Gastrocnemius medialis (tissue), 4 donors: Measurements from ENCODE around the gene FNTB. TPM values are rescaled to one million over a fixed set of nuclear protein-coding genes. Genes with fewer than 3 reads are reported as not detected.

ENCODE experiments used
- ATAC-seq, 2 donors: fragments of 150-250 bp; one replicate each; pipeline ENCODE4 v1.9.1; 2016
- DNase-seq, 2 donors: peaks; one replicate each; pipeline ENCODE4 v3.0.0-alpha.2; 2019
- H3K27ac ChIP-seq, 4 donors: fragments of 200-600 bp; sonication (generic); 1 replicate in 1 of 4; 2 replicates in 3 of 4; pipeline ENCODE4 v1.5.1; 2016 to 2018; ENCODE audit warnings: mild to moderate bottlenecking in 2 of 4, moderate library complexity in 1 of 4
- H3K27me3 ChIP-seq, 3 donors: fragments of 200-600 bp; sonication (generic) in 2 of 3; 1 replicate in 1 of 3; 2 replicates in 2 of 3; pipeline versions ENCODE4 v1.5.1 to v1.6.0; 2016 to 2019; ENCODE audit warnings: mild to moderate bottlenecking in 1 of 3, moderate library complexity in 1 of 3
- H3K36me3 ChIP-seq, 2 donors: fragments of 200-600 bp; sonication (generic) in 1 of 2; one replicate each; pipeline ENCODE4 v1.5.1; 2017 to 2018
- H3K4me1 ChIP-seq, 2 donors: fragments of 200-600 bp; sonication (generic) in 1 of 2; one replicate each; pipeline ENCODE4 v1.5.1; 2016 to 2017; ENCODE audit warnings: mild to moderate bottlenecking in 2 of 2
- H3K4me3 ChIP-seq, 4 donors: fragments of 200-600 bp; sonication (generic) in 3 of 4; 1 replicate in 1 of 4; 2 replicates in 3 of 4; pipeline ENCODE4 v1.5.1; 2016 to 2019; ENCODE audit warnings: mild to moderate bottlenecking in 2 of 4
- H3K9me3 ChIP-seq, 3 donors: fragments of 200-600 bp; sonication (generic) in 2 of 3; 1 replicate in 1 of 3; 2 replicates in 2 of 3; pipeline ENCODE4 v1.5.1; 2016 to 2019
- CTCF ChIP-seq, 5 experiments: fragments of 450-650 bp in 3 of 5; fragments of 200-600 bp in 2 of 5; sonication (generic) in 2 of 5; IDR thresholded peaks in 4 of 5; conservative IDR thresholded peaks in 1 of 5; 1 replicate in 4 of 5; 2 replicates in 1 of 5; pipeline ENCODE4 v1.5.1; 2016 to 2019; ENCODE audit warnings: antibody characterized with exemption in 5 of 5, mild to moderate bottlenecking in 3 of 5, moderate library complexity in 3 of 5
- POLR2A ChIP-seq, 2 donors: fragments of 450-650 bp; IDR thresholded peaks; one replicate each; pipeline ENCODE4 v1.6.1; 2017; ENCODE audit warnings: antibody characterized with exemption in 2 of 2, mild to moderate bottlenecking in 2 of 2, moderate library complexity in 2 of 2
- in situ Hi-C, 4 donors: fragments of 200-750 bp; cut with MboI; loops; one replicate each; pipeline versions ENCODE4 v1.15.0 to v1.8.0; 2017; ENCODE audit warnings: low sequenced_read_pairs in 4 of 4
- intact Hi-C: fragments of 100-400 bp; cut with DNase I; formaldehyde crosslinking; loops from one replicate; pipeline ENCODE4 v1.15.1; 2023; ENCODE audit warnings: low total_unique reads
- total RNA-seq, 4 donors: library from RNA; depleted of rRNA; stranded (reverse); fragments of >200 nt; gene quantifications; one replicate each; pipeline versions ENCODE4 v1.1.0 to v1.2.3, GENCODE V29; 2016

The FNTB gene
- total RNA-seq, 4 donors from 2014 or later, result 6.1 to 40.6 (median 18.0) TPM

- ATAC-seq (peak; percentile 28 to 55), DNase-seq (no peak)
- no peak overlapping the region for H3K4me3 ChIP-seq
Measured at GRCh38 chr14:65006261-65006721, 19.6 kb downstream of the FNTB start.

GRCh38 chr14:65007202-65007601 lies 20.5 kb downstream of the FNTB start:
- in situ Hi-C loops, result no loop called here
- no peak for ATAC-seq
- H3K36me3 ChIP-seq, result peaks cover 0 to 5% of the 10 kb centered on the region in 2 donors

More at GRCh38 chr14:65006261-65006721, 19.6 kb downstream of the FNTB start:
- Histone ChIP-seq H3K9me3 (no peaks in the 10 kb centered on the region), H3K27me3 (no peaks in the 10 kb centered on the region), H3K27ac (peak overlapping the region in 3 of 4 donors; percentile 60 to 67 (median 61)), H3K36me3 (peaks cover 0 to 5% of the 10 kb centered on the region in 2 donors), H3K4me1 (peaks cover 13 to 28% of the 10 kb centered on the region in 2 donors)
- TF ChIP-seq CTCF (IDR thresholded peaks at IDR 0.05 in 4 of 5, conservative IDR thresholded peaks at IDR 0.05 in 1 of 5) (no peak), POLR2A (IDR thresholded peaks at IDR 0.05) (no peak)
- in situ Hi-C loops (no loop called here), intact Hi-C loops (no loop called here)

GRCh38 chr14:65010211-65010931 lies 23.7 kb downstream of the FNTB start:
- peak; percentile 31 to 49 for DNase-seq
- peak; percentile 54 to 71 for ATAC-seq
- no peaks in the 10 kb centered on the region for H3K27me3 ChIP-seq
- intact Hi-C loops, result no loop called here
- in situ Hi-C loops, result no loop called here
- H3K4me1 ChIP-seq, result peaks cover 13 to 33% of the 10 kb centered on the region in 2 donors
- H3K27ac ChIP-seq, result peak overlapping the region in 3 of 4 donors; percentile 58 to 68 (median 61)
- H3K9me3 ChIP-seq, result no peaks in the 10 kb centered on the region
- no peak overlapping the region for H3K4me3 ChIP-seq
- H3K36me3 ChIP-seq, result peaks cover 0 to 5% of the 10 kb centered on the region in 2 donors
- no peak for TF ChIP-seq CTCF (IDR thresholded peaks at IDR 0.05 in 4 of 5, conservative IDR thresholded peaks at IDR 0.05 in 1 of 5)
- peak in 1 of 2 donors; percentile 11 for TF ChIP-seq POLR2A (IDR thresholded peaks at IDR 0.05)

More at GRCh38 chr14:65007202-65007601, 20.5 kb downstream of the FNTB start:
- no peak overlapping the region for H3K27ac ChIP-seq
- no peaks in the 10 kb centered on the region for H3K27me3 ChIP-seq
- no peak overlapping the region for H3K4me3 ChIP-seq
- peaks cover 13 to 35% of the 10 kb centered on the region in 2 donors for H3K4me1 ChIP-seq
- no peak for DNase-seq
- intact Hi-C loops, result no loop called here
- H3K9me3 ChIP-seq, result no peaks in the 10 kb centered on the region
- TF ChIP-seq CTCF (IDR thresholded peaks at IDR 0.05 in 4 of 5, conservative IDR thresholded peaks at IDR 0.05 in 1 of 5), result no peak
- TF ChIP-seq POLR2A (IDR thresholded peaks at IDR 0.05), result no peak

GRCh38 chr14:65011538-65011937 lies 24.8 kb downstream of the FNTB start:
- H3K27me3 ChIP-seq, result no peaks in the 10 kb centered on the region
- DNase-seq, result no peak
- peaks cover 0 to 17% of the 10 kb centered on the region in 2 donors for H3K36me3 ChIP-seq
- peak overlapping the region in 3 of 4 donors; percentile 55 to 68 (median 61) for H3K27ac ChIP-seq
- ATAC-seq, result peak; percentile 10 to 24
- no peak overlapping the region for H3K4me3 ChIP-seq
- in situ Hi-C loops (no loop called here), intact Hi-C loops (no loop called here)
- H3K9me3 ChIP-seq, result no peaks in the 10 kb centered on the region
- no peak for TF ChIP-seq POLR2A (IDR thresholded peaks at IDR 0.05)
- TF ChIP-seq CTCF (IDR thresholded peaks at IDR 0.05 in 4 of 5, conservative IDR thresholded peaks at IDR 0.05 in 1 of 5), result no peak
- H3K4me1 ChIP-seq, result peaks cover 8 to 23% of the 10 kb centered on the region in 2 donors
